ENCODE data around the gene TMEM208. TPM values are rescaled to one million over a fixed set of nuclear protein-coding genes. Genes with fewer than 3 reads are reported as not detected.

The TMEM208 gene
- total and polyA plus RNA-seq, 2 of the 13 experiments (the other 11 are each of a cell fraction or from before 2014, with no cell fraction given) = 58.8 to 72.9 TPM

DNA sequence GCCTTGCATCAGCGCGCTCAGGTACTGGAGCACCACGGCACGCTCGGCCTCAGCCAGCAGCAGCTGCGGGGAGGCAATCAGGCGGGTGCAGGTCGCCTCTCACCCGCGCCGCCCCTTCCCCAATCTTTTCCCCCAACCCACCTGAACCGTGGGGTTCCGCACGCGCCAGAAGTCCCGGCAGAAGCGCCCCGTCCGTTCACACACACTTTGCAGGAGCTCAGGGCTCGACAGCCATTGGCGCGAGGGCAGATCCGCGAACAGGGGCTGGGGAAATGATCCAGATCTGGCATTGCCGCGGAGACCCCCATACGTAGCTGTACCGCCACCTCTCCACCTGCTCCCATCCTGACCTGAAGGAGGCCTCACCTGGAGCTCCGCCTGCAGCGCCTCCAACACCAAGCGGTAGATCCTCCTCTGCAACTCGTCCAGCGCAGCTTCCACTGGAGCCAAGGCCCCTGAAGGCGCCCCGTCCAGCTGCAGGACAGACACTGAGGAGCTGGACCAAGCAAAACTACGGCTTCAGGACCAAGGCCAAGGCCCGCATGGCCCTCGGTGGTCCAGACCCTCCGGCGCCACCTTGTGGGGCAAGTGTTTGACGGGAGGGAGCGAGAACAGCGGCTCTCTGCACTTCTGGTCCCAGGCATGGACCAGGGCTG is 41.8 kb upstream of the TMEM208 start (continued):
- TF ChIP-seq RFX5 (IDR thresholded peaks at IDR 0.05; ENCODE audit: low read depth, low read length) = no peak
- TF ChIP-seq, protein P1, sequence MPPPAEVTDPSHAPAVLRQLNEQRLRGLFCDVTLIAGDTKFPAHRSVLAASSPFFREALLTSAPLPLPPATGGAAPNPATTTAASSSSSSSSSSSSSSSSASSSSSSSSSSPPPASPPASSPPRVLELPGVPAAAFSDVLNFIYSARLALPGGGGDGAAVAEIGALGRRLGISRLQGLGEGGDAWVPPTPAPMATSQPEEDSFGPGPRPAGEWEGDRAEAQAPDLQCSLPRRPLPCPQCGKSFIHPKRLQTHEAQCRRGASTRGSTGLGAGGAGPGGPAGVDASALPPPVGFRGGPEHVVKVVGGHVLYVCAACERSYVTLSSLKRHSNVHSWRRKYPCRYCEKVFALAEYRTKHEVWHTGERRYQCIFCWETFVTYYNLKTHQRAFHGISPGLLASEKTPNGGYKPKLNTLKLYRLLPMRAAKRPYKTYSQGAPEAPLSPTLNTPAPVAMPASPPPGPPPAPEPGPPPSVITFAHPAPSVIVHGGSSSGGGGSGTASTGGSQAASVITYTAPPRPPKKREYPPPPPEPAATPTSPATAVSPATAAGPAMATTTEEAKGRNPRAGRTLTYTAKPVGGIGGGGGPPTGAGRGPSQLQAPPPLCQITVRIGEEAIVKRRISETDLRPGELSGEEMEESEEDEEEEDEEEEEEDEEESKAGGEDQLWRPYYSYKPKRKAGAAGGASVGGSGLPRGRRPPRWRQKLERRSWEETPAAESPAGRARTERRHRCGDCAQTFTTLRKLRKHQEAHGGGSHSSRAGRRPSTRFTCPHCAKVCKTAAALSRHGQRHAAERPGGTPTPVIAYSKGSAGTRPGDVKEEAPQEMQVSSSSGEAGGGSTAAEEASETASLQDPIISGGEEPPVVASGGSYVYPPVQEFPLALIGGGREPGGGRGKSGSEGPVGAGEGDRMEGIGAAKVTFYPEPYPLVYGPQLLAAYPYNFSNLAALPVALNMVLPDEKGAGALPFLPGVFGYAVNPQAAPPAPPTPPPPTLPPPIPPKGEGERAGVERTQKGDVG (CRISPR knock-in tag; IDR thresholded peaks at IDR 0.05; ENCODE audit: borderline replicate concordance) = no peak
- peak; percentile 86; the same call in 1 of the 2 replicates for TF ChIP-seq ZNF780A (CRISPR knock-in tag; IDR thresholded peaks at IDR 0.05)
- no peak for TF ChIP-seq GLI4 (CRISPR knock-in tag; IDR thresholded peaks at IDR 0.05; ENCODE audit: borderline replicate concordance)
- no peak for TF ChIP-seq TCF7L2 (IDR thresholded peaks at IDR 0.05; ENCODE audit: low read depth, low read length)
- no peak for TF ChIP-seq CENPT (CRISPR knock-in tag; IDR thresholded peaks at IDR 0.05; ENCODE audit: low read depth)
- TF ChIP-seq SYNCRIP (IDR thresholded peaks at IDR 0.05; ENCODE audit: insufficient read depth, low read depth, low read length) = no peak
- TF ChIP-seq BRD4 (CRISPR knock-in tag; IDR thresholded peaks at IDR 0.05) = no peak
- no peak for TF ChIP-seq ZNF790 (CRISPR knock-in tag; IDR thresholded peaks at IDR 0.05; ENCODE audit: borderline replicate concordance)
- TF ChIP-seq SAP130 (CRISPR knock-in tag; IDR thresholded peaks at IDR 0.05; ENCODE audit: low read depth) = peak; percentile 98
- TF ChIP-seq, protein P2, sequence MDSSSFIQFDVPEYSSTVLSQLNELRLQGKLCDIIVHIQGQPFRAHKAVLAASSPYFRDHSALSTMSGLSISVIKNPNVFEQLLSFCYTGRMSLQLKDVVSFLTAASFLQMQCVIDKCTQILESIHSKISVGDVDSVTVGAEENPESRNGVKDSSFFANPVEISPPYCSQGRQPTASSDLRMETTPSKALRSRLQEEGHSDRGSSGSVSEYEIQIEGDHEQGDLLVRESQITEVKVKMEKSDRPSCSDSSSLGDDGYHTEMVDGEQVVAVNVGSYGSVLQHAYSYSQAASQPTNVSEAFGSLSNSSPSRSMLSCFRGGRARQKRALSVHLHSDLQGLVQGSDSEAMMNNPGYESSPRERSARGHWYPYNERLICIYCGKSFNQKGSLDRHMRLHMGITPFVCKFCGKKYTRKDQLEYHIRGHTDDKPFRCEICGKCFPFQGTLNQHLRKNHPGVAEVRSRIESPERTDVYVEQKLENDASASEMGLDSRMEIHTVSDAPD (CRISPR knock-in tag; IDR thresholded peaks at IDR 0.05) = no peak
- TF ChIP-seq FOXA1 (IDR thresholded peaks at IDR 0.05) = no peak
- peak; percentile 57; the same call in 1 of the 2 replicates for TF ChIP-seq FOXA1 (CRISPR knock-in tag; IDR thresholded peaks at IDR 0.05)
- TF ChIP-seq ZNF264 (CRISPR knock-in tag; IDR thresholded peaks at IDR 0.05) = peak; percentile 88; the same call in 1 of the 2 replicates
- TF ChIP-seq, protein P3, sequence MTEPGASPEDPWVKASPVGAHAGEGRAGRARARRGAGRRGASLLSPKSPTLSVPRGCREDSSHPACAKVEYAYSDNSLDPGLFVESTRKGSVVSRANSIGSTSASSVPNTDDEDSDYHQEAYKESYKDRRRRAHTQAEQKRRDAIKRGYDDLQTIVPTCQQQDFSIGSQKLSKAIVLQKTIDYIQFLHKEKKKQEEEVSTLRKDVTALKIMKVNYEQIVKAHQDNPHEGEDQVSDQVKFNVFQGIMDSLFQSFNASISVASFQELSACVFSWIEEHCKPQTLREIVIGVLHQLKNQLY (CRISPR knock-in tag; IDR thresholded peaks at IDR 0.05) = peak; percentile 74
- TF ChIP-seq BRCA1 (CRISPR knock-in tag; IDR thresholded peaks at IDR 0.05) = no peak
- TF ChIP-seq U2AF1 (optimal IDR thresholded peaks at IDR 0.05; ENCODE audit: low read depth, low read length) = no peak
- no peak for TF ChIP-seq HMG20A (CRISPR knock-in tag; IDR thresholded peaks at IDR 0.05; ENCODE audit: borderline replicate concordance)
- TF ChIP-seq ZNF253 (CRISPR knock-in tag; IDR thresholded peaks at IDR 0.05; ENCODE audit: borderline replicate concordance) = no peak
- TF ChIP-seq, protein P4, sequence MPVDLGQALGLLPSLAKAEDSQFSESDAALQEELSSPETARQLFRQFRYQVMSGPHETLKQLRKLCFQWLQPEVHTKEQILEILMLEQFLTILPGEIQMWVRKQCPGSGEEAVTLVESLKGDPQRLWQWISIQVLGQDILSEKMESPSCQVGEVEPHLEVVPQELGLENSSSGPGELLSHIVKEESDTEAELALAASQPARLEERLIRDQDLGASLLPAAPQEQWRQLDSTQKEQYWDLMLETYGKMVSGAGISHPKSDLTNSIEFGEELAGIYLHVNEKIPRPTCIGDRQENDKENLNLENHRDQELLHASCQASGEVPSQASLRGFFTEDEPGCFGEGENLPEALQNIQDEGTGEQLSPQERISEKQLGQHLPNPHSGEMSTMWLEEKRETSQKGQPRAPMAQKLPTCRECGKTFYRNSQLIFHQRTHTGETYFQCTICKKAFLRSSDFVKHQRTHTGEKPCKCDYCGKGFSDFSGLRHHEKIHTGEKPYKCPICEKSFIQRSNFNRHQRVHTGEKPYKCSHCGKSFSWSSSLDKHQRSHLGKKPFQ (CRISPR knock-in tag; IDR thresholded peaks at IDR 0.05; ENCODE audit: insufficient replicate concordance) = no peak
- no peak; the same call in 1 of the 2 replicates for TF ChIP-seq BATF2 (CRISPR knock-in tag; IDR thresholded peaks at IDR 0.05)
- TF ChIP-seq ZNF572 (CRISPR knock-in tag; IDR thresholded peaks at IDR 0.05) = 0 out of 2 replicates have a peak, but pooled peaks have one; percentile 24
- TF ChIP-seq LCORL (IDR thresholded peaks at IDR 0.05) = no peak
- peak; percentile 82 for TF ChIP-seq LCORL (CRISPR knock-in tag; IDR thresholded peaks at IDR 0.05)

Data from HepG2 (cell line).